ENCODE measurements around the gene TTYH3. TPM values are rescaled to one million over a fixed set of nuclear protein-coding genes. Genes with fewer than 3 reads are reported as not detected.
"Not testable (repeated sequence)": the region's sequence is repeated elsewhere in the genome, so short reads cannot be mapped to it uniquely, and the experiment has no call there.

TTYH3 gene
- total RNA-seq, 1 donor from 2014 or later, result 18.8 TPM

GRCh38 chr7:2684501-2684900, 52.7 kb downstream of the TTYH3 start:
- peaks cover 48 to 70% (median 59%) of the 10 kb centered on the region in 3 donors for H3K27me3 ChIP-seq (ENCODE audit: control insufficient read depth in 3 of 3, insufficient read depth in 3 of 3, low read length in 3 of 3)

DNA sequence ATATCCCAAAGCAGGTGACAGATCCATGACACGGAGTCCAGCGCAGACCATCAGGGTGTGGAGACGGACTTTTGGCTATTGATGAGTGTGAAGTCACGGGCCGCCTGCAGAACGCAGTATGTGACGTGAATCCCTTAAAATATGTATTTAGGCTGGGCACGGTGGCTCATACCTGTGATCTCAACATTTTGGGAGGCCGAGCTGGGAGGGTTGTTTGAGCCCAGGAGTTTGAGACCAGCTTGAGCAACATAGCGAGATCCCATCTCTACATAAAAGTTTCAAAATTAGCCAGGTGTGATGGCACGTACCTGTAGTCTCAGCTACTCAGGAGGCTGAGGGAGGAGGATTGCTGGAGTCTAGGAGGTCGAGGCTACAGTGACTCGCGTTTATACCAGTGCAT, 54.3 kb downstream of the TTYH3 start:
- no peak overlapping the region for H3K4me3 ChIP-seq (ENCODE audit: low read length in 3 of 3)
- no peak overlapping the region for H3K9ac ChIP-seq (ENCODE audit: low read depth in 1 of 3, low read length in 3 of 3)
- peaks cover 12 to 24% (median 17%) of the 10 kb centered on the region in 3 donors for H3K4me1 ChIP-seq (ENCODE audit: control insufficient read depth in 3 of 3, insufficient read depth in 3 of 3, low read length in 3 of 3)
- H3K36me3 ChIP-seq (ENCODE audit: control insufficient read depth in 3 of 3, insufficient read depth in 3 of 3, low read length in 3 of 3), result no peaks in the 10 kb centered on the region
- no peak overlapping the region for H3K27ac ChIP-seq (ENCODE audit: low read depth, low read length)
- peaks cover 53 to 62% (median 58%) of the 10 kb centered on the region in 3 donors for H3K27me3 ChIP-seq (ENCODE audit: control insufficient read depth in 3 of 3, insufficient read depth in 3 of 3, low read length in 3 of 3)
- H3K9me3 ChIP-seq (ENCODE audit: control insufficient read depth in 3 of 3, low read length in 3 of 3), result no peaks in the 10 kb centered on the region

More at GRCh38 chr7:2684501-2684900, 52.7 kb downstream of the TTYH3 start:
- no peaks in the 10 kb centered on the region for H3K36me3 ChIP-seq (ENCODE audit: control insufficient read depth in 3 of 3, insufficient read depth in 3 of 3, low read length in 3 of 3)
- H3K4me1 ChIP-seq (ENCODE audit: control insufficient read depth in 3 of 3, insufficient read depth in 3 of 3, low read length in 3 of 3), result peaks cover 12 to 20% (median 13%) of the 10 kb centered on the region in 3 donors
- no peak overlapping the region for H3K27ac ChIP-seq (ENCODE audit: low read depth, low read length)
- H3K9me3 ChIP-seq (ENCODE audit: control insufficient read depth in 3 of 3, low read length in 3 of 3), result no peaks in the 10 kb centered on the region
- no peak overlapping the region for H3K4me3 ChIP-seq (ENCODE audit: low read length in 3 of 3)
- no peak overlapping the region for H3K9ac ChIP-seq (ENCODE audit: low read depth in 1 of 3, low read length in 3 of 3)

DNA sequence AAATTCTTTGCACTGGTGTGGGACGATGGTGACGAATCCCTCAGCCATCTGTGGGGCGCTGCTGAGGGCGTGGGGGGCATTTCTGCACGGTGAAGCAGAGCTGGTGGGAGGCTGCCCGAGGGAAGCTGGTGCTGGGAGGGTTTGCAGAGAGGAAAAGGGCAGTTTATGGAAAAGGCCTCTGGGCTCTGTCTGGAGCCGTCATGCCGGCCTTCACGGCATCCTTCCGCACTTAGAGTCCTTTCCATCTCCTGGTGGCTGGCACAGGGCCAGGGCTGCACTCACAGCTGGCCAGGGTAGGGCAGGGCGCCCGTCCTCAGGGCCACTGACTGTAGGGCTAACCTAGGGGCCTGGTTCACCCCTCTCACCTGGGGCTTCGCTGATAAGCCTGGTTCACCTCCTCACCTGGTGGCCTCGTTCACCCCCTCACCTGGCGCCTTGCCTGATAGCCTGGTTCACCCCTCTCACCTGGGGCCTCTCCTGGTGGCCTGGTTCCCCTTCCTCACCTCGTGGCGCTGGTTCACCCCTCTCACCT, 55.6 kb downstream of the TTYH3 start:
- H3K9me3 ChIP-seq (ENCODE audit: control insufficient read depth in 3 of 3, low read length in 3 of 3), result no peaks in the 10 kb centered on the region
- peaks cover 12 to 24% (median 17%) of the 10 kb centered on the region in 3 donors for H3K4me1 ChIP-seq (ENCODE audit: control insufficient read depth in 3 of 3, insufficient read depth in 3 of 3, low read length in 3 of 3)
- no peak overlapping the region for H3K4me3 ChIP-seq (ENCODE audit: low read length in 3 of 3)
- no peak overlapping the region for H3K9ac ChIP-seq (ENCODE audit: low read depth in 1 of 3, low read length in 3 of 3)
- no peaks in the 10 kb centered on the region for H3K36me3 ChIP-seq (ENCODE audit: control insufficient read depth in 3 of 3, insufficient read depth in 3 of 3, low read length in 3 of 3)
- no peak overlapping the region for H3K27ac ChIP-seq (ENCODE audit: low read depth, low read length)
- H3K27me3 ChIP-seq (ENCODE audit: control insufficient read depth in 3 of 3, insufficient read depth in 3 of 3, low read length in 3 of 3), result peaks cover 46 to 51% (median 51%) of the 10 kb centered on the region in 3 donors

DNA sequence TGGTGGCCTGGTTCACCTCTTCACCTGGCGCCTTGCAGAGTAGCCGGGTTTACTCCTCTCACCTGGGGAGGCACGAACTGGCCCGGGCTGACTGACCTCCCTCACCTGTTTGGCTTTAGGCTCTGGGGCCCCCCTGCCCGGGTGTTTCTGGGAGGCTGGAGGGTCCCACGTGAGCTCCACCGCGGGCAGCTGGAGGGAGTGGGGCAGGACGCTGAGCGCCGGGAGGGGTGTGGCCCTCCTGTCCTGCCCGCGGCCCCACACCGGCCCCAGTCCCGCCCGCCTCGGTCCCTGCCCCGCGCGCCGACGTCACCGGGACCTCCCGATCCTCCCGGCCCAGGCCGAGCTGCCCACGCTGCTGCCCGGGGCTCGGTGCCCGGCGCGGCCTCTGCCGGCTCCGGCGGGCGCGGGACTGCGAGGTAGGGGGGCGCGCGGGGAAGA, 56.1 kb downstream of the TTYH3 start, which contains the start of gene AMZ1:
AMZ1 (plus strand) TSS at position 322 of the 438 bp plus-strand sequence. CDS start 12,250 bp downstream, outside the sequence.
- Histone ChIP-seq H3K27me3 (ENCODE audit: control insufficient read depth in 3 of 3, insufficient read depth in 3 of 3, low read length in 3 of 3) (peaks cover 45 to 48% (median 47%) of the 10 kb centered on the region in 3 donors), H3K36me3 (ENCODE audit: control insufficient read depth in 3 of 3, insufficient read depth in 3 of 3, low read length in 3 of 3) (no peaks in the 10 kb centered on the region), H3K9ac (ENCODE audit: low read depth in 1 of 3, low read length in 3 of 3) (no peak within 1 kb of the TSS), H3K4me3 (ENCODE audit: low read length in 3 of 3) (no peak within 1 kb of the TSS), H3K27ac (ENCODE audit: low read depth, low read length) (no peak within 1 kb of the TSS), H3K9me3 (ENCODE audit: control insufficient read depth in 3 of 3, low read length in 3 of 3) (no peaks in the 10 kb centered on the region), H3K4me1 (ENCODE audit: control insufficient read depth in 3 of 3, insufficient read depth in 3 of 3, low read length in 3 of 3) (peaks cover 12 to 24% (median 17%) of the 10 kb centered on the region in 3 donors)

GRCh38 chr7:2688409-2689342, 56.9 kb downstream of the TTYH3 start:
- Histone ChIP-seq H3K27ac (ENCODE audit: low read depth, low read length) (no peak overlapping the region), H3K4me1 (ENCODE audit: control insufficient read depth in 3 of 3, insufficient read depth in 3 of 3, low read length in 3 of 3) (peaks cover 12 to 24% (median 17%) of the 10 kb centered on the region in 3 donors), H3K36me3 (ENCODE audit: control insufficient read depth in 3 of 3, insufficient read depth in 3 of 3, low read length in 3 of 3) (no peaks in the 10 kb centered on the region), H3K4me3 (ENCODE audit: low read length in 3 of 3) (no peak overlapping the region), H3K9me3 (ENCODE audit: control insufficient read depth in 3 of 3, low read length in 3 of 3) (no peaks in the 10 kb centered on the region), H3K9ac (ENCODE audit: low read depth in 1 of 3, low read length in 3 of 3) (no peak overlapping the region), H3K27me3 (ENCODE audit: control insufficient read depth in 3 of 3, insufficient read depth in 3 of 3, low read length in 3 of 3) (peaks cover 44 to 45% (median 45%) of the 10 kb centered on the region in 3 donors)

- Histone ChIP-seq H3K27me3 (ENCODE audit: control insufficient read depth in 3 of 3, insufficient read depth in 3 of 3, low read length in 3 of 3) (peaks cover 41 to 44% (median 42%) of the 10 kb centered on the region in 3 donors), H3K9me3 (ENCODE audit: control insufficient read depth in 3 of 3, low read length in 3 of 3) (no peaks in the 10 kb centered on the region), H3K4me3 (ENCODE audit: low read length in 3 of 3) (no peak overlapping the region), H3K27ac (ENCODE audit: low read depth, low read length) (no peak overlapping the region), H3K4me1 (ENCODE audit: control insufficient read depth in 3 of 3, insufficient read depth in 3 of 3, low read length in 3 of 3) (peaks cover 12 to 24% (median 17%) of the 10 kb centered on the region in 3 donors), H3K36me3 (ENCODE audit: control insufficient read depth in 3 of 3, insufficient read depth in 3 of 3, low read length in 3 of 3) (no peaks in the 10 kb centered on the region), H3K9ac (ENCODE audit: low read depth in 1 of 3, low read length in 3 of 3) (no peak overlapping the region)
Measured at GRCh38 chr7:2689343-2689847, 57.6 kb downstream of the TTYH3 start.

- peaks cover 38 to 42% (median 41%) of the 10 kb centered on the region in 3 donors for H3K27me3 ChIP-seq (ENCODE audit: control insufficient read depth in 3 of 3, insufficient read depth in 3 of 3, low read length in 3 of 3)
- no peaks in the 10 kb centered on the region for H3K36me3 ChIP-seq (ENCODE audit: control insufficient read depth in 3 of 3, insufficient read depth in 3 of 3, low read length in 3 of 3)
- no peaks in the 10 kb centered on the region for H3K9me3 ChIP-seq (ENCODE audit: control insufficient read depth in 3 of 3, low read length in 3 of 3)
- H3K4me3 ChIP-seq (ENCODE audit: low read length in 3 of 3), result no peak overlapping the region
- H3K4me1 ChIP-seq (ENCODE audit: control insufficient read depth in 3 of 3, insufficient read depth in 3 of 3, low read length in 3 of 3), result peaks cover 12 to 24% (median 17%) of the 10 kb centered on the region in 3 donors
- no peak overlapping the region for H3K9ac ChIP-seq (ENCODE audit: low read depth in 1 of 3, low read length in 3 of 3)
- H3K27ac ChIP-seq (ENCODE audit: low read depth, low read length), result no peak overlapping the region
Measured at GRCh38 chr7:2689951-2690705, 58.3 kb downstream of the TTYH3 start.

- Histone ChIP-seq H3K4me3 (ENCODE audit: low read length in 3 of 3) (no peak overlapping the region), H3K27ac (ENCODE audit: low read depth, low read length) (no peak overlapping the region), H3K9ac (ENCODE audit: low read depth in 1 of 3, low read length in 3 of 3) (no peak overlapping the region), H3K36me3 (ENCODE audit: control insufficient read depth in 3 of 3, insufficient read depth in 3 of 3, low read length in 3 of 3) (no peaks in the 10 kb centered on the region), H3K4me1 (ENCODE audit: control insufficient read depth in 3 of 3, insufficient read depth in 3 of 3, low read length in 3 of 3) (peaks cover 12 to 24% (median 17%) of the 10 kb centered on the region in 3 donors), H3K9me3 (ENCODE audit: control insufficient read depth in 3 of 3, low read length in 3 of 3) (no peaks in the 10 kb centered on the region), H3K27me3 (ENCODE audit: control insufficient read depth in 3 of 3, insufficient read depth in 3 of 3, low read length in 3 of 3) (peaks cover 34 to 37% (median 37%) of the 10 kb centered on the region in 3 donors)
Measured at GRCh38 chr7:2691011-2691707, 59.4 kb downstream of the TTYH3 start.

DNA sequence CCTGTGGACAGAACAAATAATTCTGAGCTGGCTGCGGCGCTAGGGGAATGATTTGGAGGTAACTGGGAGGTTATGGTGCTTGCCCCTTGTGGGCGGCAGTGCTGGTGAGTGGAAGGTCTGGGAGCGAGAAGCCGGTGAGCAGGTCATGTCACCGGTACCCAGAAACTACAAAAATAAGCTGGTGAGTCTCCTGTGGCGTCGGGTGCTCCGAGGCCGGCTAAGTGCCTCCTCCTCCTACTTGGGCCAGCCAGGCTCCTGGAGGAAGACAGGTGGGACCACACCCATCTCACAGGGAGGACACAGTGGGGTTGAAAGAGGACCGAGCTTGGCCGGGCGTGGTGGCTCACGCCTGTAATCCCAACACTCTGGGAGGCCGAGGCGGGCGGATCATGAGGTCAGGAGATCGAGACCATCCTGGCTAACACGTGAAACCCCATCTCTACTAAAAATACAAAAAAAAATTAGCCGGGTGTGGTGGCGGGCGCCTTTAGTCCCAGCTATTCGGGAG, 60.2 kb downstream of the TTYH3 start:
- Histone ChIP-seq H3K4me1 (ENCODE audit: control insufficient read depth in 3 of 3, insufficient read depth in 3 of 3, low read length in 3 of 3) (peaks cover 12 to 24% (median 17%) of the 10 kb centered on the region in 3 donors), H3K27me3 (ENCODE audit: control insufficient read depth in 3 of 3, insufficient read depth in 3 of 3, low read length in 3 of 3) (peaks cover 30 to 33% (median 31%) of the 10 kb centered on the region in 3 donors)
- not testable (repeated sequence) for H3K4me3 ChIP-seq (ENCODE audit: low read length in 3 of 3); H3K9ac ChIP-seq (ENCODE audit: low read depth in 1 of 3, low read length in 3 of 3); H3K27ac ChIP-seq (ENCODE audit: low read depth, low read length); H3K36me3 ChIP-seq (ENCODE audit: control insufficient read depth in 3 of 3, insufficient read depth in 3 of 3, low read length in 3 of 3); H3K9me3 ChIP-seq (ENCODE audit: control insufficient read depth in 3 of 3, low read length in 3 of 3)

All from skeletal muscle tissue (tissue), 4 donors.